Measurements from ENCODE around the gene AREL1.

Gene AREL1

DNA sequence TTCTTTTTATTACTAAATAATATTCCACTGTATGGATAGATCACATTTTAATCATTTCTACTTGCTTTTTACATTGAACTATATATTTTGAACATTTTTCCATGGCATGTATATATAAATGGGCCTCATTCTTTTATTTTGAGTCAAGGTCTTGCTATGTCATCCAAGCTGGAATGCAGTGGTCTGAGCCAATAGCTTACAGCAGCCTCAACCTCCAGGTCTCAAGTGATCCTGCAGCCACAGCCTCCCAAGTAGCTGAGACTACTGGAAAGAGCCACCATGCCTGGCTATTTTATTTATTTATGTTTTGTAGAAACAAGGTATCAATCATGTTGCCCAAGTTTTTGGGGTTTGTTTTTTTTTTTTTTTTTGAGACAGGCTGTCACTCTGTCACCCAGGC, 7.6 kb upstream of the AREL1 start:
- no peaks in the 10 kb centered on the region for H3K27me3 ChIP-seq
- no peaks in the 10 kb centered on the region for H3K9me3 ChIP-seq
- DNase-seq = no peak
- TF ChIP-seq CTCF (IDR thresholded peaks at IDR 0.05; ENCODE audit: low read depth, low read length) = no peak
- no peaks in the 10 kb centered on the region for H3K4me1 ChIP-seq
- H3K36me3 ChIP-seq = peaks cover 39% of the 10 kb centered on the region
- no peak overlapping the region for H3K4me3 ChIP-seq (ENCODE audit: low read depth, low read length)

- no peak for DNase-seq
- peak overlapping the region; percentile 100 for H3K4me3 ChIP-seq (ENCODE audit: low read depth, low read length)
- H3K4me1 ChIP-seq = no peaks in the 10 kb centered on the region
- H3K27me3 ChIP-seq = no peaks in the 10 kb centered on the region
- peaks cover 22% of the 10 kb centered on the region for H3K36me3 ChIP-seq
- no peaks in the 10 kb centered on the region for H3K9me3 ChIP-seq
- TF ChIP-seq CTCF (IDR thresholded peaks at IDR 0.05; ENCODE audit: low read depth, low read length) = no peak
Measured at GRCh38 chr14:74713395-74713735, 485 bp upstream of the AREL1 start.

DNA sequence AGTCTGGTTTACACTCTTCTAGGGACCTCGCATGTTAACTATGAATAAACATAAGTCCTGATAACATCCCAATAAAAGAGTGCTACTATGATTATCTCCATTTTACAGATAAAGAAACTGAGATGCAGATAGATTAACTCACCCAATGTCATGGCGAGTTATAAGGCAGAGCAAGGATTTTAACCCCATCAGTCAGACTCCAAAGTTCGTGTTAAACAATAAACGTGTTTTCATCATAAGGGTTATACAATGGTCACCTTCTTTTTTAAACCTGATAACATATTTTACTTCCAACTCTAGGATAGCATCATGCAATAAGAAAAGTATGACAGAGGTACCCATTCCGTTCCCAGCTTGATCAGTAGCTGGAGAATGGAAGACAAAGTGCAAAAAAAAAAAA, 1.2 kb downstream of the AREL1 start:
- Histone ChIP-seq H3K36me3 (peaks cover 11% of the 10 kb centered on the region), H3K27me3 (no peaks in the 10 kb centered on the region), H3K4me1 (no peaks in the 10 kb centered on the region), H3K9me3 (no peaks in the 10 kb centered on the region), H3K4me3 (ENCODE audit: low read depth, low read length) (no peak overlapping the region)
- no peak for TF ChIP-seq CTCF (IDR thresholded peaks at IDR 0.05; ENCODE audit: low read depth, low read length)
- DNase-seq = no peak

DNA sequence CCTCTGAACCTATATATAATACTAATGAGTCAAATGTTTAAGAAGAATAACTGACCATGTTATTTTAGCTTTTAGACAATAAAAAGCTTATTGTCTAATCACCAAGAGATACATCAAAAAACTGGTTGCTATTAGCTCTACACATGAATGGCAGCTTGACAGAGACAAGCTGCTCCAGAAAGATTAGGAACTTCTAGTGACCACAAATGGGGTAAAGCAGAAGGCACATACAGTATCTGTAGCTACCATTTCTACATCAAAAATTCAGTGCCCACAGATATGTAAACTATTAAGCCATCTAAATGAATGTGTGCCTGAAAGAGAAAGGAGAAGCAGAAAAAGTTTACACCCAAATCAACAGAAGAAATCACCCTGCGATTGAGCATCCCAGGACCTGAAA, 2.4 kb downstream of the AREL1 start:
- DNase-seq = no peak
- Histone ChIP-seq H3K9me3 (no peaks in the 10 kb centered on the region), H3K27me3 (no peaks in the 10 kb centered on the region), H3K36me3 (peaks cover 2% of the 10 kb centered on the region; the same call in 1 of the 2 replicates), H3K4me1 (no peaks in the 10 kb centered on the region), H3K4me3 (ENCODE audit: low read depth, low read length) (no peak overlapping the region)
- no peak for TF ChIP-seq CTCF (IDR thresholded peaks at IDR 0.05; ENCODE audit: low read depth, low read length)

GRCh38 chr14:74705613-74706500, 7.0 kb downstream of the AREL1 start:
- DNase-seq = no peak
- H3K36me3 ChIP-seq = no peaks in the 10 kb centered on the region
- no peak for TF ChIP-seq CTCF (IDR thresholded peaks at IDR 0.05; ENCODE audit: low read depth, low read length)
- H3K4me3 ChIP-seq (ENCODE audit: low read depth, low read length) = no peak overlapping the region
- H3K9me3 ChIP-seq = no peaks in the 10 kb centered on the region
- H3K27me3 ChIP-seq = no peaks in the 10 kb centered on the region
- H3K4me1 ChIP-seq = no peaks in the 10 kb centered on the region

DNA sequence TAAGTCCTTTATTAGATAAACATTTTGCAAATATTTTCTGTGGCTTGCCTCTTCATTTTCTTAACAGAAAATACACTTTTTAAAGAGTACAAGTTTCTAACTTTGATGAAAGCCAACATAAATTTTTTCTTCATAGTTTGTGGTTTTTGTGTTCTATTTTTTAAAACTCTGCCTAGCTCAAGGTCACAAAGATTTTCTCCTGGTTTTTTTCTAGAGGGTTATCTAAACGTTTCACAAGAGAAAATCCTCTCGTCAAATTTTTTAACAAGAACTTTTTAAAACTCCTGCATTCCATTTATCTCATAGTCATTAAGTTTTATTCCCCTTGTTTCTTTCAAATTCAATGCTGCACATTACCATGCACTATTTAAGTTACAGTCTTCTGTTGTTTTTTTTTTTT, 8.2 kb downstream of the AREL1 start:
- Histone ChIP-seq H3K27me3 (no peaks in the 10 kb centered on the region), H3K9me3 (no peaks in the 10 kb centered on the region), H3K4me1 (no peaks in the 10 kb centered on the region), H3K36me3 (no peaks in the 10 kb centered on the region), H3K4me3 (ENCODE audit: low read depth, low read length) (no peak overlapping the region)
- no peak for DNase-seq
- no peak for TF ChIP-seq CTCF (IDR thresholded peaks at IDR 0.05; ENCODE audit: low read depth, low read length)

Data from BE2C (cell line).